Transverse colon (tissue), 4 donors: Measurements from ENCODE around the gene RTP3. TPM values are rescaled to one million over a fixed set of nuclear protein-coding genes. Genes with fewer than 3 reads are reported as not detected.

Experiments
- DNase-seq: peaks from one replicate; pipeline ENCODE4 v3.0.0-alpha.2; 2019
- H3K27ac ChIP-seq, 4 donors: fragments of 200-600 bp; sonication (generic); 2 replicates each; pipeline ENCODE4 v1.5.1; 2016 to 2018; ENCODE audit warnings: inconsistent platforms in 4 of 4
- H3K27me3 ChIP-seq: fragments of 200-600 bp; sonication (generic); 2 replicates; pipeline ENCODE4 v1.5.1; 2017; ENCODE audit warnings: inconsistent platforms
- H3K36me3 ChIP-seq, 4 donors: fragments of 200-600 bp; sonication (generic); 2 replicates each; pipeline ENCODE4 v1.5.1; 2017 to 2019; ENCODE audit warnings: inconsistent platforms in 4 of 4
- H3K4me1 ChIP-seq, 4 donors: fragments of 200-600 bp; sonication (generic); 2 replicates each; pipeline ENCODE4 v1.5.1; 2017 to 2020; ENCODE audit warnings: inconsistent platforms in 4 of 4
- H3K4me3 ChIP-seq, 4 donors: fragments of 200-600 bp; sonication (generic); 1 replicate in 1 of 4; 2 replicates in 3 of 4; pipeline versions ENCODE4 v1.5.1 to v1.6.1; 2017 to 2019; ENCODE audit warnings: inconsistent platforms in 4 of 4
- H3K9me3 ChIP-seq, 2 donors: fragments of 200-600 bp; sonication (generic); 2 replicates each; pipeline ENCODE4 v1.5.1; 2017 to 2019; ENCODE audit warnings: inconsistent platforms in 2 of 2
- CTCF ChIP-seq, 5 experiments: fragments of 200-600 bp in 3 of 5; fragments of 450-650 bp in 2 of 5; sonication (generic) in 3 of 5; IDR thresholded peaks; 1 replicate in 2 of 5; 2 replicates in 3 of 5; pipeline ENCODE4 v1.5.1; 2016 to 2017; ENCODE audit warnings: antibody characterized with exemption in 5 of 5, inconsistent platforms in 3 of 5, mild to moderate bottlenecking in 2 of 5, moderate library complexity in 1 of 5
- EP300 ChIP-seq: sonication (generic); formaldehyde crosslinking; IDR thresholded peaks from one replicate; pipeline ENCODE4 v1.6.1; 2017; ENCODE audit warnings: antibody characterized with exemption, low read depth
- POLR2A ChIP-seq: fragments of 450-650 bp; IDR thresholded peaks from one replicate; pipeline ENCODE4 v1.6.1; 2016; ENCODE audit warnings: antibody characterized with exemption, mild to moderate bottlenecking, moderate library complexity
- POLR2AphosphoS5 ChIP-seq, 3 donors: sonication (generic); formaldehyde crosslinking; IDR thresholded peaks; one replicate each; pipeline ENCODE4 v1.6.1; 2016; ENCODE audit warnings: antibody characterized with exemption in 3 of 3
- WGBS, 2 donors: methylation state at CpG; one replicate each; pipeline ENCODE4 v1.1.5; 2018; ENCODE audit warnings: low coverage in 1 of 2; 5-methylcytosine and 5-hydroxymethylcytosine counted together
- in situ Hi-C, 4 donors: fragments of 200-750 bp; cut with MboI; loops; one replicate each; pipeline versions ENCODE4 v1.15.0 to v1.15.1; 2017; ENCODE audit warnings: low sequenced_read_pairs in 3 of 4, low pct_ligation_motif_present in 1 of 4, low pct_unique_long_range_greater_than_20kb in 1 of 4
- intact Hi-C: fragments of 100-400 bp; cut with DNase I; formaldehyde crosslinking; loops from one replicate; pipeline ENCODE4 v1.15.1; 2023; ENCODE audit warnings: low total_unique reads
- total RNA-seq, 4 donors: library from RNA; depleted of rRNA; stranded (reverse); fragments of >200 nt; gene quantifications; one replicate each; pipeline ENCODE4 v1.1.0, GENCODE V29; 2016

The RTP3 gene
- total RNA-seq, 4 donors from 2014 or later = not detected

GRCh38 chr3:46460051-46460450 lies 37.7 kb upstream of the RTP3 start:
- no peaks in the 10 kb centered on the region for H3K9me3 ChIP-seq
- WGBS, 2 donors = 44 to 52% methylated on average over 1 to 3 of the region's 3 CpGs
- TF ChIP-seq POLR2A = no peak
- TF ChIP-seq CTCF (IDR thresholded peaks at IDR 0.05) = no peak
- no peak for TF ChIP-seq POLR2AphosphoS5 (IDR thresholded peaks at IDR 0.05)
- no peak for TF ChIP-seq EP300
- intact Hi-C loops = no loop called here
- H3K4me1 ChIP-seq = peaks cover 0 to 2% (median 0%) of the 10 kb centered on the region in 4 donors
- H3K27me3 ChIP-seq = peaks cover 25% of the 10 kb centered on the region
- H3K4me3 ChIP-seq = no peak overlapping the region
- no peaks in the 10 kb centered on the region for H3K36me3 ChIP-seq
- H3K27ac ChIP-seq = no peak overlapping the region
- in situ Hi-C loops = no loop called here
- DNase-seq = no peak

- no peak for DNase-seq
- H3K9me3 ChIP-seq = no peaks in the 10 kb centered on the region
- no peak for TF ChIP-seq EP300
- TF ChIP-seq POLR2A = no peak
- no peak for TF ChIP-seq POLR2AphosphoS5 (IDR thresholded peaks at IDR 0.05)
- intact Hi-C loops (no loop called here), in situ Hi-C loops (no loop called here)
- peaks cover 0 to 2% (median 0%) of the 10 kb centered on the region in 4 donors for H3K4me1 ChIP-seq
- WGBS, 2 donors = 68% methylated on average over 3 of the region's 3 CpGs; no CpG with 5 or more reads in 1 of the 2 donors
- H3K27ac ChIP-seq = no peak overlapping the region
- H3K27me3 ChIP-seq = peaks cover 30% of the 10 kb centered on the region
- H3K36me3 ChIP-seq = no peaks in the 10 kb centered on the region
- H3K4me3 ChIP-seq = no peak overlapping the region
These were observed 35.7 kb upstream of the RTP3 start for GRCh38 chr3:46462111-46462510.

- Histone ChIP-seq H3K4me3 (no peak overlapping the region), H3K4me1 (peaks cover 0 to 2% (median 0%) of the 10 kb centered on the region in 4 donors), H3K9me3 (no peaks in the 10 kb centered on the region), H3K27ac (no peak overlapping the region), H3K27me3 (peaks cover 30% of the 10 kb centered on the region), H3K36me3 (no peaks in the 10 kb centered on the region)
- intact Hi-C loops (no loop called here), in situ Hi-C loops (no loop called here)
- TF ChIP-seq POLR2A = no peak
- TF ChIP-seq CTCF (IDR thresholded peaks at IDR 0.05) = no peak
- TF ChIP-seq POLR2AphosphoS5 (IDR thresholded peaks at IDR 0.05) = no peak
- no peak for TF ChIP-seq EP300
- no peak for DNase-seq
- 64 to 75% methylated on average over 2 to 3 of the region's 3 CpGs for WGBS, 2 donors
These were observed 35.3 kb upstream of the RTP3 start for GRCh38 chr3:46462511-46462910.

- Histone ChIP-seq H3K4me1 (peaks cover 0 to 2% (median 0%) of the 10 kb centered on the region in 4 donors), H3K4me3 (no peak overlapping the region), H3K36me3 (no peaks in the 10 kb centered on the region), H3K27me3 (peaks cover 30% of the 10 kb centered on the region), H3K27ac (no peak overlapping the region), H3K9me3 (no peaks in the 10 kb centered on the region)
- 73% methylated on average over 6 of the region's 6 CpGs; no CpG with 5 or more reads in 1 of the 2 donors for WGBS, 2 donors
- no peak for DNase-seq
- intact Hi-C loops = no loop called here
- TF ChIP-seq CTCF (IDR thresholded peaks at IDR 0.05) = no peak
- in situ Hi-C loops = no loop called here
These were observed 34.5 kb upstream of the RTP3 start for GRCh38 chr3:46463120-46463867.
